Measurements from ENCODE around the gene NT5C.

NT5C gene

GRCh38 chr17:75152523-75152921, 21.0 kb upstream of the NT5C start:
- Histone ChIP-seq H3K9me3 (ENCODE audit: control insufficient read depth, insufficient read depth, low read depth, low read length) (no peaks in the 10 kb centered on the region), H3K4me1 (ENCODE audit: control insufficient read depth, insufficient read depth, low read length) (peaks cover 9% of the 10 kb centered on the region; the same call in 1 of the 2 replicates), H3K4me3 (ENCODE audit: low read depth, low read length) (peak overlapping the region; percentile 90), H3K27ac (ENCODE audit: extremely low read depth, low read depth, low read length) (no peak overlapping the region; the same call in 1 of the 2 replicates), H3K36me3 (ENCODE audit: control insufficient read depth in 2 of 2, insufficient read depth in 1 of 2, low read length in 2 of 2) (peaks cover 17 to 22% of the 10 kb centered on the region in 2 experiments)
- POLR2A ChIA-PET = interaction anchor here (0.6 to 0.9 kb wide), 2 partner anchors 39 to 63 kb away, joined by 7 read pairs; no protein-coding TSS in a partner anchor
- TF ChIP-seq ZNF2 (tag by site-specific recombination; IDR thresholded peaks at IDR 0.05) (no peak), PRDM1 (tag by site-specific recombination; IDR thresholded peaks at IDR 0.05) (peak; percentile 62), PRDM10 (tag by site-specific recombination; IDR thresholded peaks at IDR 0.05) (no peak)
- CTCF ChIA-PET = interaction anchor here (1.1 kb wide), 1 partner anchor 21 kb away, joined by 3 read pairs; no protein-coding TSS in a partner anchor

DNA sequence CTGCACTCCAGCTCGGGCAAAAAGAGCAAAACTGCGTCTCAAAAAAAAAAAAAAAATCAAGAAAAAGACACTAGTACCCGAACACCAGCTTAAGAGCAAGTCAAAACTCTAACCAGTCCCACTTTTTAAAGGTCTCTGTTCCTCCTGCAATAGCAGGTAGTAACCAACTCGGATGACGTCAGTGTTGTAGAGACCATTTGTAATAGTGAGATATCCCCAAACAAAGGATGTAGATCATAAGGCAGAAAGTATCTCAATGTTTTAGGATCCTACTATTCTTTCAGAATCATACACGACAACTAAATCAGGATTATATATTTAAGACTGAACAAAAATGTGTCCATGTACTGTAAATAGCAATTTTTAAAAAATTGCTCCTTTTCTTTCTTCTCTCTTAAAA, 20.4 kb upstream of the NT5C start:
- POLR2A ChIA-PET = interaction anchor here (0.6 to 0.7 kb wide), 3 partner anchors 11 to 1393 kb away, joined by 4 to 5 read pairs (median 5); no protein-coding TSS in a partner anchor
- CTCF ChIA-PET = interaction anchor here (1.7 kb wide), 1 partner anchor 38 kb away, joined by 6 read pairs; no protein-coding TSS in a partner anchor

More for the DNA sequence above, 20.4 kb upstream of the NT5C start:
- no peak overlapping the region for H3K27ac ChIP-seq (ENCODE audit: extremely low read depth, low read depth, low read length)
- peaks cover 19 to 26% of the 10 kb centered on the region in 2 experiments for H3K36me3 ChIP-seq (ENCODE audit: control insufficient read depth in 2 of 2, insufficient read depth in 1 of 2, low read length in 2 of 2)
- peaks cover 9% of the 10 kb centered on the region; the same call in 1 of the 2 replicates for H3K4me1 ChIP-seq (ENCODE audit: control insufficient read depth, insufficient read depth, low read length)
- H3K9me3 ChIP-seq (ENCODE audit: control insufficient read depth, insufficient read depth, low read depth, low read length) = no peaks in the 10 kb centered on the region
- peak; percentile 39; the same call in 1 of the 2 replicates for TF ChIP-seq PRDM10 (tag by site-specific recombination; IDR thresholded peaks at IDR 0.05)
- 0 out of 2 replicates have a peak, but pooled peaks have one; percentile 18 for TF ChIP-seq ZNF184 (tag by site-specific recombination; IDR thresholded peaks at IDR 0.05)
- peak; percentile 55; the same call in 1 of the 2 replicates for TF ChIP-seq ZNF366 (tag by site-specific recombination; conservative IDR thresholded peaks at IDR 0.05)
- peak; percentile 69; the same call in 1 of the 2 replicates for TF ChIP-seq ZBTB21 (tag by site-specific recombination; IDR thresholded peaks at IDR 0.05)
- no peak for TF ChIP-seq OSR2 (tag by site-specific recombination; IDR thresholded peaks at IDR 0.05)
- peak; percentile 89 for TF ChIP-seq ZNF629 (tag by site-specific recombination; IDR thresholded peaks at IDR 0.05)
- no peak for TF ChIP-seq ZNF416 (tag by site-specific recombination; IDR thresholded peaks at IDR 0.05)
- TF ChIP-seq ZNF324 (tag by site-specific recombination; IDR thresholded peaks at IDR 0.05) = no peak
- TF ChIP-seq, protein P1, sequence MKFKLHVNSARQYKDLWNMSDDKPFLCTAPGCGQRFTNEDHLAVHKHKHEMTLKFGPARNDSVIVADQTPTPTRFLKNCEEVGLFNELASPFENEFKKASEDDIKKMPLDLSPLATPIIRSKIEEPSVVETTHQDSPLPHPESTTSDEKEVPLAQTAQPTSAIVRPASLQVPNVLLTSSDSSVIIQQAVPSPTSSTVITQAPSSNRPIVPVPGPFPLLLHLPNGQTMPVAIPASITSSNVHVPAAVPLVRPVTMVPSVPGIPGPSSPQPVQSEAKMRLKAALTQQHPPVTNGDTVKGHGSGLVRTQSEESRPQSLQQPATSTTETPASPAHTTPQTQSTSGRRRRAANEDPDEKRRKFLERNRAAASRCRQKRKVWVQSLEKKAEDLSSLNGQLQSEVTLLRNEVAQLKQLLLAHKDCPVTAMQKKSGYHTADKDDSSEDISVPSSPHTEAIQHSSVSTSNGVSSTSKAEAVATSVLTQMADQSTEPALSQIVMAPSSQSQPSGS (tag by site-specific recombination; IDR thresholded peaks at IDR 0.05; ENCODE audit: low read depth) = peak; percentile 99
- H3K4me3 ChIP-seq (ENCODE audit: low read depth, low read length) = peak overlapping the region; percentile 90; the same call in 1 of the 2 replicates

All from HEK293 (cell line).